DMS114 treated with DMSO at 0.1 percent for 48 hours (cell line): ENCODE data around the gene SAPCD2.

Experiments
- DNase-seq: peaks from one replicate; lab custom pipeline; 2025; ENCODE audit not compliant: unreplicated experiment; lab: John Stamatoyannopoulos, UW

The SAPCD2 gene

DNA sequence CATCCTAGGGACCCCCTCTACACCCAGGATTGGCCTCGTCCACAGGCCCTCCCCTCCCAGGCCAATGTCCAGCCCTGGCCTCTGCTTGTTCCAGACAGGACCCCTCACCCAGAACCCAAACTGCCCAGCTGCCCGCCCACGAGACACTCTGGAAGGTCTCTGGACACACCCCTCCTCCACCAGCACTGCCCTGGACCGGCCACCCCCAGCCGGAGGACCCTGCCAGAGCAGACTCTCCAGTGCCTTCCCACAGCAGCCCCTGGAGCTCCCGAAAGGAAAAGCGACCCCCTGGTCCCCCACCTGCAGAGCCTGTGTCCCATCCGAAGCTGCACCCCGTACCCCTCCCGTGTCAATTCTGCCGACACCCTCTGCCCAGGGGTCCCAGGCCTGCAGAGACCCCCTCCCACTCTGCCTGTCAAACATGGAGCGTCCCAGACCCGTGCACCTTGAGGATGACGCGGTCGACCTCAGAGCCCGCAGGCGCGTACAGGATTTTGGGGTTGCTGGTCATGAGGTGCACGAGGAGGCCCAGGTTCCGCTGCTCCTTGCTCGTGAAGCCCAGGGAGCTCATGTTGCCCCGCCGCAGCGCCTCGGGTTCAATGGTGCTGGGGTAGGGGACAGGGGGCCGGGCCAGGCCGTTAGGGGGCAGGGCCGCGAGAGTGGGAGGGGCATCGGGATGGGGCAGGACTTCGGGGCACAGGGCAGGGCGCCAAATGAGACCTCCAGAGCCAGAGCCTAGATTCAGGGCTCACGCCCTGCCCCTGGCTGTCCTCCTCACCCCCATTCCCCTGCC lies 50.3 kb downstream of the SAPCD2 start:
- DNase-seq: no peak

- no peak for DNase-seq
Observed at GRCh38 chr9:137018761-137019559, 51.4 kb downstream of the SAPCD2 start.

- no peak for DNase-seq
Observed at GRCh38 chr9:137017791-137018497, 52.4 kb downstream of the SAPCD2 start.

- DNase-seq: no peak
Observed at GRCh38 chr9:137017071-137017470, 53.3 kb downstream of the SAPCD2 start.

DNA sequence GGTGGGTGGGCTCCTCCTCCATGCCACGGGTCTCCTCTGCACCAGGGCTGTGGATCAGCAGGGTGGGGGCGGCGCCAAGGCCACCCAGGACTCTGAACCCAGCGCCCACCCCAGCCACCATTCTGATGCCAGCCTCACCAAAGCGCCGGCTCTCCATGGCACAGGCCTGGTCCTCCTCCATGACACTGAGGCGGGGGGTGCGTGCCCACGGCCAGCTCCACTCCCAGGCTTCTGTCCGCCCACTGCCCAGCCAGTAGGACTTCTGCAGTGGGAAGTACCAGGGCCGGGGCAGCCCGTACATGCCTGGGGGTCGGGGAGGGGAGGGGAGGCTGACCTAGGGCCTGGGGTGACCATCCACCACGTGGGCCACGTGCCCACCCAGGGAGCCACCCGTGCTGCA lies 53.9 kb downstream of the SAPCD2 start:
- DNase-seq: no peak

- DNase-seq: no peak
Observed at GRCh38 chr9:137015976-137016375, 54.4 kb downstream of the SAPCD2 start.

DNA sequence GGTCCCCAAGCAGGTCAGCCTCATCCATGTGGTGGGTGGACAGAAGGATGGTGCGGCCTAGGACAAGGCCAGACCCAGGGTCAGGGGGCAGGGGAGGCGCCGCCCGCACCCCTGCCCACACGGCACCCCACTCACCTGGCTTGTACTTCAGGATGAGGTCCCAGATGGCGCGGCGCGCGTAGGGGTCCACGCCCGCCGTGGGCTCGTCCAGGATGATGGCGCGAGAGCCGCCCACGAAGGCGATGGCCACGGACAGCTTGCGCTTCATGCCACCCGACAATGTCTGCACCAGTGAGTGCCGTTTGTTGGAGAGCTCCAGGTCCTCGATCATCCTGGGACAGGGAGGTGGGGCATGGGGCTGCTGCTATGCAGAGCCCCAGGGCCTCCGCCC lies 54.8 kb downstream of the SAPCD2 start:
- DNase-seq: no peak

GRCh38 chr9:137014776-137015539 lies 55.4 kb downstream of the SAPCD2 start:
- DNase-seq: no peak

DNA sequence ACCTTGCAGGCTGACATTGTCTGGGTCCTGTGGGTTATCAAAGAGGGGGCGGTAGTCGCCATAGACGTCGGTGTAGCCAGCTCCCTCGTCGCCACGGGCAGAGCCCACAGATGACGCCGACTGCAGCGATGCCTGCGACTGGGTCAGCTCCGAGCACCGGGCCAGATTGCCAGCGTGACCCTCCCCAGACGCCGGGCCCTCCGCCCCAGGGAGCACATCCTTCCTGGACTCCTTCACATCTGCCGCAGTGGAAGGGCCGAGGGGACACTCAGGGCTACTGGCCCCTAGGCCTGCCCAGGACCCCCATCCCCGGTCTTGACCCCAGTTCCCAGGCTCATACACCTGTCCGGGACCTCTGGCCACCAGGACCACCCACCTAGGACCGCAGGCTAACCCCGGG lies 56.2 kb downstream of the SAPCD2 start:
- no peak for DNase-seq

DNA sequence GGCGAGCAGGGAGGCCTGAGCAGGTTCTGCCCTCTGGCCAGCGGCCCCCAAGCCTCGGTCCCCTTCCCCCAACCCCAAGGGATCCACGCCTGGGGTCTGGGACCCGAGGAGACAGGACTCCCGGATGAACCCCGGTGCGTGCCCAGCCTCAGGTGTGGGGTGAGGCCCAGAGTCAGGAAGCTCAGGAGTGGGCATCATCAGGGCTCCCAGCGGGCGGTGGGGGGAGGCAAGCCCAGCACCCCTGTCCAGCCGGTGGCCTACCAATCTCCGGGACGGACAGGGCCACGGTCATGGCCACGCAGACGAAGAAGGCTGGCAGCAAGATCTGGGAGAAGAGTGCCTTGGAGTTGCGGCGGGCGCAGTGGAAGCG lies 56.8 kb downstream of the SAPCD2 start:
- DNase-seq: no peak

DNA sequence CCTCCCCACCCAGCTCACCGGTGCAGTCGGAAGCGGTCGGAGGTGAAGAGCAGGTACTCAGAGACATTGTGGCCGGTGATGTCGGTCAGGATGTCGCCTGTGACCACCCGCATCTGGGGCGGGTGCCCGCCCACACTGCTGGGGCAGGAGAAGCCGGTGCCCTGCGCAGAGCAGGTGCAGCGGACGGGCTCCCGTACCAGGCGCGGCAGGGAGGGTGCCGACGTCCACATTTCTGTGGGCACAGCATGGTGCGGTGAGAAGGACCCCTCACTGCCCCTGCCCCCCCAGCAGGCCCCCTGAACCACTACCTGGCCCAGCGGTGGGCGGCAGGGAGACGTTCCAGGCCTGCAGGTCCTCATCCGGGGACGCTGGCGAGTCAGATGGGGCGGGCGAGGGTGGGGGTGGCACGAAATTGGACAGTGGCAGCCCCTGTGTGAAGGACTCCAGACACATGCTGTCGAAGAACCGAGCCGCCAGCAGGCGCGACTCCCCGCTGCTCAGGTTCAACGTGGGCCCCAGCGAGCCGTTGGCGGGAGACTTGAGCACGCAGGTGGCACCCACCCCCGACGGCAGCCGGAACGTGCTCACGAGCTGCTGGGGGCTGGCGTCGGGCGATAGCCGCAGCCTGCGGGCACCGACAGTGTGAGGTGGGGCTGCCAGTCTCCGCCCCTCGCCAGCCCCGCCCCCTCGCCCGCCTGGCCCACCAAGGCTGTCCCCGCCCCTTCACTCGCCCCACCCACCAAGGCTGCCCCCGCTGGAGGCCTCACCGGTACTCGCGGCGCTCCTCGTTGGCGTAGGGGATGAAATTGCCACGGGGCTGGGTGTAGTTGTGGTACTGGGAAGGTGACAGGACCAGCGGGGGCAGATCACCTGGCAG lies 57.4 kb downstream of the SAPCD2 start:
- DNase-seq: no peak
